Thymus (tissue), 11 donors: ENCODE data around the gene BMP4. TPM values are rescaled to one million over a fixed set of nuclear protein-coding genes. Genes with fewer than 3 reads are reported as not detected.

Experiments used
- DNase-seq, 9 donors: peaks; one replicate each; pipeline ENCODE4 v3.0.0-alpha.2; 2013; ENCODE audit warnings: low spot score in 9 of 9, low read depth in 6 of 9, missing footprints in 1 of 9
- H3K27ac ChIP-seq, 2 donors: one replicate each; pipeline ENCODE4 v1.5.1; 2013; ENCODE audit warnings: control low read depth in 1 of 2, low read depth in 1 of 2, low read length in 1 of 2, mild to moderate bottlenecking in 1 of 2, moderate library complexity in 1 of 2
- H3K27me3 ChIP-seq, 2 donors: one replicate each; pipeline ENCODE4 v1.5.1; 2013; ENCODE audit warnings: low read length in 1 of 2; ENCODE audit not compliant: control insufficient read depth in 2 of 2, insufficient read depth in 1 of 2
- H3K36me3 ChIP-seq, 2 donors: one replicate each; pipeline ENCODE4 v1.5.1; 2013; ENCODE audit warnings: low read length in 1 of 2, mild to moderate bottlenecking in 1 of 2, moderate library complexity in 1 of 2; ENCODE audit not compliant: control insufficient read depth in 2 of 2, insufficient read depth in 2 of 2
- H3K4me1 ChIP-seq, 2 donors: one replicate each; pipeline ENCODE4 v1.5.1; 2013; ENCODE audit warnings: low read length in 2 of 2; ENCODE audit not compliant: control insufficient read depth in 2 of 2, insufficient read depth in 2 of 2
- H3K4me3 ChIP-seq, 2 donors: one replicate each; pipeline ENCODE4 v1.5.1; 2013; ENCODE audit warnings: low read length in 2 of 2, control low read depth in 1 of 2, mild to moderate bottlenecking in 1 of 2
- H3K9me3 ChIP-seq, 2 donors: one replicate each; pipeline ENCODE4 v1.5.1; 2013; ENCODE audit warnings: low read length in 1 of 2, mild to moderate bottlenecking in 1 of 2; ENCODE audit not compliant: control insufficient read depth in 2 of 2, insufficient read depth in 1 of 2
- whole genome bisulfite sequencing: extraction: QIAGEN DNeasy Blood & Tissue Kit; methylation state at CpG from one replicate; pipeline ENCODE4 v1.1.7; 2013; 5-methylcytosine and 5-hydroxymethylcytosine counted together
- polyA plus RNA-seq: library from polyadenylated mRNA; stranded (reverse); fragments of 200-250 nt; gene quantifications from one replicate; pipeline ENCODE4 v1.2.3, GENCODE V29; 2013
- total RNA-seq: library from RNA; stranded (reverse); fragments of 120-200 nt; gene quantifications from one replicate; pipeline ENCODE4 v1.2.4, GENCODE V29; 2013
- donor health status: healthy.

Gene BMP4
- total and polyA plus RNA-seq, 2 donors: 0.99 to 4.0 TPM

DNA sequence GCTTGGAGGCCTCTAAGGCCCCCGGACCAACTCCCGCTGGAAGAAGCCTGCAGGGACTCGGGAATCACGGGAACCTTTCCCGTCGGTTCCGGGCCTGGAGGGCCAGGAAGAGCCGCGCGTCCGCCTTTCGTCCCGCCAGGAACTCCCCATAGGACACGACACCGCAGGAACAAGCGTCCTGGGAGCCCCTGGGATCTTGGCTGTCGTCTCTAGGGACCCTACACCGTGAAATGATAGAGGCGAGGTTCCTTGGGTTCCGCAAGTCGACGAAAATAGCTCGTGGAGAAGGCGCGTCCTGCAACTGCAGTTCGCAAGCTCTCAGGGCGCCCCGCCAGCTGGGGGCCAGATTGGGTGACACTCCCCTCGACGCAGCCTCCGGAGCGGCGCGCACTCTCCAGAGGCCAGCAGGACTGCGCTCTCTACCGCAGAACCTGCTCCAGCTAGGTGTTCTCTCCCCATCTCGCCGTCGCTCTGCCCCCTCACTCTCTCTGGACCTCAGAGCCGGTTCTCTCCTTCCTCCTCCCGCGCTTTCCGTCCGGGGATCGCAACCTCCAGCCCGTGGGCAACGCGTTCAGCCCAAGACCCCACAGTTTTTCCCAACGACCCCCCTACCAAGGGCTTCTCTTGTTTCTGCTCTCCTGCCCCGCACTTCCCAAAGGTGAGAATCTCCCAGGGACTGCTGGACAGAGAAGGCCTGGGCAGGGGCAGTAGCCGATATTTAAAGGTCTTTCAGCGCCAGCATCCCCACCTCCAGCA lies 776 bp downstream of the BMP4 start:
- WGBS: 6% methylated on average over 52 of the region's 52 CpGs
- DNase-seq: no peak
- Histone ChIP-seq H3K27ac (no peak overlapping the region), H3K36me3 (no peaks in the 10 kb centered on the region), H3K4me1 (peaks cover 6 to 30% of the 10 kb centered on the region in 2 donors), H3K4me3 (peak overlapping the region; percentile 3 to 13), H3K9me3 (peaks cover 0 to 11% of the 10 kb centered on the region in 2 donors), H3K27me3 (peaks cover 74 to 85% of the 10 kb centered on the region in 2 donors)

DNA sequence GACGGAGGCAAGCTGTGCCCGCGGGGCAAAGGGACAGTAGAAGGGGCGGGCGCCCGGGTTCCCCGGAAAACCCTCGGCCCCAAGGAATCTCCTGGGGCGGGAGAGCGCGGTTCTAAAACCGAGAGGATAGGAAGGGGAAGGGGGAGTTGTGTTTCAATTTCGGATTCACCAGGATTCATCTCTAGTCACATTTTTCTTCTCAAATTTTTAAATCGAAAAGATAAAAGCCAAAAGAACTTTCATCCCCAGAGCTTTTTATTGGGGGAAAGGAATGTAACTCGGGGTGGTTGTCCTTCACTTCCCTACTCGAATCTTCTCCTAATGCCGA lies 1.4 kb downstream of the BMP4 start:
- peaks cover 72 to 90% of the 10 kb centered on the region in 2 donors for H3K27me3 ChIP-seq
- WGBS: 2% methylated on average over 17 of the region's 17 CpGs
- no peak overlapping the region for H3K27ac ChIP-seq

DNA sequence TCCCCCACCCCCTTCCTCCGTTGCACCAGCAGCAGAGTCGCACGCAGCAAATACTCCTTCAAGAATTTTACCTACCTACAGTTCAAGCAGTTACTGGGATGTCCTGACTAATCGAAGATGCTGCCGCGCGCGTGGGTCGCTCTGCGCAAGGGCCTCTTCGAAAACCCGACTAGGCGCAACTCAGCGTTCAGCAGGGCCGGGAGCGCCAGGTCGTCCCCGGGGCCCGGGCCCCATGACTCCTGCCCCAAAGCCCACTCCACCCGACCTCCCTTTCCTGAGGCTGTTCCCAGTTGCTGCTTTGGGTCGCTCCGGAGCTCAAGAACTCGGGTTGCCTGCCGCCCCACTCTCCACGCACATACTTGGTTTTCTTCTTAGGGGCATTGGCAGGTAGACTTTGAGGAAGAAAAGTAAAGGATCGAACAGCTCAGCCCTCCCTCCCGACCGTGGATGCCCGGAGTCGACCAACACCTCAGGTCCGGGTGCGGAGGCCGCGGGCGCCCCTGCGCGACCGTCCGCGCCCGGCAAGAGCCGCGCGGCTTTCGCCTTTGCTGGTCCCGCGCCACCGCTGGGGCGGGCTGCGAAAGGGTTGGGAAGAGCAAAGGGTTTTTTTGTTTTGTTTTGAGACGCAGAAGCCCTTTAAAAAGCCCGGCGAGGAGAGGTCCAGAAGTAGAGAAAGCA lies 1.9 kb downstream of the BMP4 start:
- 2% methylated on average over 53 of the region's 53 CpGs for WGBS
- H3K9me3 ChIP-seq: peaks cover 1 to 11% of the 10 kb centered on the region in 2 donors
- H3K4me1 ChIP-seq: peaks cover 6 to 30% of the 10 kb centered on the region in 2 donors
- H3K27ac ChIP-seq: no peak overlapping the region
- peak overlapping the region; percentile 26 to 51 for H3K4me3 ChIP-seq
- DNase-seq: no peak
- no peaks in the 10 kb centered on the region for H3K36me3 ChIP-seq
- peaks cover 71 to 93% of the 10 kb centered on the region in 2 donors for H3K27me3 ChIP-seq

More for the DNA sequence above, 1.4 kb downstream of the BMP4 start:
- Histone ChIP-seq H3K4me1 (peaks cover 6 to 30% of the 10 kb centered on the region in 2 donors), H3K9me3 (peaks cover 0 to 11% of the 10 kb centered on the region in 2 donors), H3K4me3 (peak overlapping the region in 1 of 2 donors; percentile 51), H3K36me3 (no peaks in the 10 kb centered on the region)
- DNase-seq: no peak

DNA sequence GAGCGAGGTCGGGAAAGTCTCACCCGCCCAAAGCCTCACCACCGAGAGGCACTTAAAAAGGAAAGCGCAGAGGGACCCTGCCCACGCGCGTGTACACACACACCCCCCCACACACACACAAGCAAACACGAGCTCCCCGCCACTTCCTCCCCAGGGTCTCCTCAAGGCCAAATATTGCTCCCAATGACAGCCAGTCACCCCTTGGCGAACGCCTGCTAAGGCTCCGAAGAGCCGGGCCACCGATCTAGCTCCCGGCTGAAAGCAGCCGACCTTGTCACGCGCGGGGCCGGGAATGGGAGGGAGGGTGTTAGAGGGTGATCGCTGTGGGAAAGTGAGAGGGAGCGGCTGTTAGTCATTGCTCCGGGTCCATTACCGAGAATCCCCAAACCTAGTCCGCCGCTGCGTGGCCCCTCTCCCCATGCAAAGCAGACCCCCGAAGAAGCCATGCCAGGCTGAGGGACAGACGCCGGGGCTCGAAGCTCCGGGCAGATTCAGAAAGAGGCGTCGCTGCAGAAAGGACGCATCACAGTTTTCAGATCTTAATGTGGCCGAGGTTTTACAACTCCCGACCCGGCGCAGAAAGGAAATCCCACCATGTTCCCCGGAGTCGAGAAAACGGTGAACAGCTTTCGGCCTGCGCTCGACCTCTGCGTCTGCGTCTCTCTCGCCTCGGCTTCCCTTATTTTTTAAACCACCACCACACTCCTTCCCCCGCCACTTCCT lies 2.6 kb downstream of the BMP4 start:
- H3K4me1 ChIP-seq: peaks cover 6 to 30% of the 10 kb centered on the region in 2 donors
- peak in 2 of 9 donors; percentile 8 to 30 for DNase-seq
- 1% methylated on average over 51 of the region's 51 CpGs for WGBS

DNA sequence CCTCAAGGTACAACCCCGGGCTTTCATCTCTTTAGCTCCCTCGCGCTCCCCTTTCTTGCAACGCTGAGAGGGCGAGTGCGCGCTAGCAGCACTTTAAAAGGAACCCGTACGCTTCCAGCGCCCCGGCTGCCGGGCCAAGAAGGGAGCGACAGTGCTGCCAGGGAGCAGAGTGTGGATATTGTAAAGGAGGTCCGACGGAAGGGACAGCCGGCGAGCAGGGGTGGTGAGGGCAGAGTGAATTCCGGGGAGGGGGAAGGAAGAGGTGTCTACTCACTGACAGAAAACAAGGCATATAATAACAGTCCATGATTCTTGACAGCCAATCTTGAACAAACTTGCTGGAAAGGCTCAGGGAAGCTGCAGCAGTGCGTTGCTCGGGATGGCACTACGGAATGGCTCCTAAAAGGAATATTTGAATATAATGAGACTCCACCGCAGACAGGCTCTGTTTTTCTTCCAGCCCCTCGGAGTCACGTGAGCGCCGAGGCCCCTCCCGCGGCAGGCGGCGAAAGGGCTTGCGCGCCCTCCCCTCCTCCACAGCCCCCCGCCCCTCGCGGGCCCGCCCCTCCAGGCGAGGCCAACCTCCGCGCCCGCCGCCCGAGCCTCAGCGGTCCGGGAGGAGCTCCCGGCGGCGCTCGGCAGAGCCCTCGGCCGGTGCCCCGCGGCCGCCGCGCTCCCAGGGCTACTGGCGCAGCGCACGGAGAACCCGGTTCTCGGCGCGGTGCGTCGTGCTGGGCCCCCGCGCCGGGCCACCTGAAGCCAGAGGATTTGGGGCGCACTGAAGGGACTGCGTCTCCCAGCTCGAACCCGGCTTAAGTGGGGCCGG lies 3.4 kb downstream of the BMP4 start:
- DNase-seq: peak in 3 of 9 donors; percentile 18 to 44 (median 26)
- Histone ChIP-seq H3K27me3 (peaks cover 61 to 97% of the 10 kb centered on the region in 2 donors), H3K27ac (no peak overlapping the region), H3K36me3 (no peaks in the 10 kb centered on the region), H3K4me3 (peak overlapping the region; percentile 26 to 51), H3K9me3 (peaks cover 1 to 11% of the 10 kb centered on the region in 2 donors), H3K4me1 (peaks cover 6 to 30% of the 10 kb centered on the region in 2 donors)
- 1% methylated on average over 72 of the region's 72 CpGs for WGBS

More for the DNA sequence above, 2.6 kb downstream of the BMP4 start:
- H3K36me3 ChIP-seq: no peaks in the 10 kb centered on the region
- H3K27me3 ChIP-seq: peaks cover 67 to 94% of the 10 kb centered on the region in 2 donors
- peak overlapping the region; percentile 26 to 51 for H3K4me3 ChIP-seq
- no peak overlapping the region for H3K27ac ChIP-seq
- peaks cover 1 to 11% of the 10 kb centered on the region in 2 donors for H3K9me3 ChIP-seq

DNA sequence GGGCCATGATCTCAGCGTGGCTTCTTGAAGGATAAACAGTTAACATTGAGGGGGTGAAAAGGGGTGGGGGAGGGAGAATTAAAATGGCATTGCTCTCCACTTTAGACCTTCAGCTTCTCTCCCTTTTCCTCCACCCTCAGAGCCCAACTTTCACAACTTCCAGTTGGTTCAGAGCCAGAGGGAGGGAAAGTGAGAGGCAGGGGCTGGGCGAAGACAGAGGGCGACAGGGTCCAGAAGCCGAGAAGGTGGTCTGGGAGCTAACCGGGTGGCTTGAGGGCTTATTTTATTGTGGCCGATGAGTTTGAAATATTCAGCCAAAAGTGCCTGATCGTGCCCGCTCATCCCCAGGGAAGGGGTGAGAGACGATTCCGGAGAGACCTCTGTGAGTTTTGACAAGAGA lies 4.1 kb downstream of the BMP4 start:
- WGBS: 41% methylated on average over 10 of the region's 10 CpGs

DNA sequence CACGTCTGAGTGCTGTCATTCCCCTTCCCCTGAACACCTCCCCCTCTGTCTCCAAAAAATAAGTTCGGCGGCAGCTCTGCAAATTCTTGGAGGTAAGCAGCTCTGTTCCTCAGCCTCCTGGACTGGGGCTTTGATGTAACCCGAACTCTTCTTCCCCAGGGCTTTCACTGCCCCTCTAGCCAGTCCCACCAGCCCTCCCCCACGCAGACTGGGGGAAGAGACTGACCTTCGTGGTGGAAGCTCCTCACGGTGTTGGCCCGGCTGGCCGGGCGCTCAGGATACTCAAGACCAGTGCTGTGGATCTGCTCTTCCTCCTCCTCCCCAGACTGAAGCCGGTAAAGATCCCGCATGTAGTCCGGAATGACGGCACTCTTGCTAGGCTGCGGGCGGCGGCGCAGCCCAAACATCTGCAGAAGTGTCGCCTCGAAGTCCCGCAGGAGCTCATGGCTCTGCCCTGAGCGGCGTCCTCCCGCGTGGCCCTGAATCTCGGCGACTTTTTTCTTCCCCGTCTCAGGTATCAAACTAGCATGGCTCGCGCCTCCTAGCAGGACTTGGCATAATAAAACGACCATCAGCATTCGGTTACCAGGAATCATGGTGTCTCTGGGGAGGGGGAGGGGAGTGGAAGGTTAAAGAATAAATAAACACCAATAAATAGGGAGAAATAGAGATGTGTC lies 4.9 kb downstream of the BMP4 start:
- H3K27me3 ChIP-seq: peaks cover 64 to 97% of the 10 kb centered on the region in 2 donors
- no peak overlapping the region for H3K27ac ChIP-seq
- peaks cover 1 to 10% of the 10 kb centered on the region in 2 donors for H3K9me3 ChIP-seq
- peaks cover 6 to 27% of the 10 kb centered on the region in 2 donors for H3K4me1 ChIP-seq
- WGBS: 76% methylated on average over 32 of the region's 32 CpGs
- no peak for DNase-seq
- no peak overlapping the region for H3K4me3 ChIP-seq
- no peaks in the 10 kb centered on the region for H3K36me3 ChIP-seq

More for the DNA sequence above, 4.1 kb downstream of the BMP4 start:
- Histone ChIP-seq H3K4me3 (peak overlapping the region in 1 of 2 donors; percentile 51), H3K4me1 (peaks cover 6 to 30% of the 10 kb centered on the region in 2 donors), H3K9me3 (peaks cover 1 to 11% of the 10 kb centered on the region in 2 donors), H3K36me3 (no peaks in the 10 kb centered on the region), H3K27ac (no peak overlapping the region), H3K27me3 (peaks cover 61 to 97% of the 10 kb centered on the region in 2 donors)
- DNase-seq: no peak

DNA sequence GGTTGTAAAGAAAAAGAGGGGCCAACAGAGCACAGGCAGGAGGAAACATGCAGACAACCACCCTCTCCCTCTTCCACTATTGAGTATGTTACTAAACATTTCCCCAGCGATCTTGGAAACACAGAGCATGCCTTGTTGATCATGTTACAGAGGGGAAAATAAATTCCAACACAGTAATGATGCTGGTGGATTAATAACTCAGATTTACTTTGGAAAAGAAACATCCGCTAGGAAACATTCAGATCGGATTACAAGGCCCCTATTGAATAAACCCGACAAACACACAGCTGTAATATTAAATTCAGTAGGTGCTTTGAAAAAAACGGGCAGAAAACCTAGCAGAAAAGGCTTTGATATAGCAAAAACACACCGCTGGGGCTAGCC lies 5.4 kb downstream of the BMP4 start:
- Histone ChIP-seq H3K36me3 (no peaks in the 10 kb centered on the region), H3K27me3 (peaks cover 66 to 97% of the 10 kb centered on the region in 2 donors), H3K4me1 (peaks cover 8 to 25% of the 10 kb centered on the region in 2 donors), H3K27ac (no peak overlapping the region), H3K4me3 (no peak overlapping the region), H3K9me3 (peaks cover 1 to 8% of the 10 kb centered on the region in 2 donors)
- no peak for DNase-seq
- WGBS: 87% methylated on average over 6 of the region's 6 CpGs
